Activated T-cell treated with anti-CD3 and anti-CD28 coated beads, Interleukin-2, amount 50 U/mL, for 72 hours (primary cell): Measurements from ENCODE around the gene LRRC49. TPM values are rescaled to one million over a fixed set of nuclear protein-coding genes. Genes with fewer than 3 reads are reported as not detected.
"Not testable (repeated sequence)": the region's sequence is repeated elsewhere in the genome, so short reads cannot be mapped to it uniquely, and the experiment has no call there.

Experiments used
- ATAC-seq, 2 donors: fragments of 150-1000 bp; cut with Tn5 transposase; replicated peaks in 1 of 2; 2 replicates each; pipeline ENCODE4 v1.10.0; 2021; ENCODE audit warnings: moderate library complexity in 2 of 2, mild to moderate bottlenecking in 1 of 2
- DNase-seq, 2 donors: peaks; one replicate each; pipeline ENCODE4 v3.0.0; 2021 to 2022; ENCODE audit warnings: mixed read lengths in 1 of 2
- H3K27ac Mint-ChIP-seq: one replicate; pipeline ENCODE4 v1.8.0; 2022; ENCODE audit warnings: mild to moderate bottlenecking, moderate library complexity, mixed read lengths
- H3K27me3 Mint-ChIP-seq: one replicate; pipeline ENCODE4 v1.8.0; 2022; ENCODE audit warnings: low read depth, mixed read lengths
- H3K36me3 Mint-ChIP-seq, 2 donors: one replicate each; pipeline ENCODE4 v1.8.0; 2022; ENCODE audit warnings: mixed read lengths in 2 of 2, mild to moderate bottlenecking in 1 of 2; ENCODE audit not compliant: insufficient read depth in 2 of 2
- H3K4me1 Mint-ChIP-seq: one replicate; pipeline ENCODE4 v1.8.0; 2022; ENCODE audit warnings: low read depth, mixed read lengths
- H3K4me3 Mint-ChIP-seq, 2 donors: one replicate each; pipeline ENCODE4 v1.8.0; 2022; ENCODE audit warnings: mild to moderate bottlenecking in 2 of 2, mixed read lengths in 2 of 2, moderate library complexity in 2 of 2
- H3K9me3 Mint-ChIP-seq, 2 donors: one replicate each; pipeline ENCODE4 v1.8.0; 2022; ENCODE audit warnings: mixed read lengths in 2 of 2
- total RNA-seq, 2 donors: library from RNA; stranded (reverse); gene quantifications; one replicate each; pipeline ENCODE4 v1.2.3, GENCODE V29; 2022

LRRC49 gene
- total RNA-seq, 2 donors from 2014 or later = 0.41 to 2.2 TPM

DNA sequence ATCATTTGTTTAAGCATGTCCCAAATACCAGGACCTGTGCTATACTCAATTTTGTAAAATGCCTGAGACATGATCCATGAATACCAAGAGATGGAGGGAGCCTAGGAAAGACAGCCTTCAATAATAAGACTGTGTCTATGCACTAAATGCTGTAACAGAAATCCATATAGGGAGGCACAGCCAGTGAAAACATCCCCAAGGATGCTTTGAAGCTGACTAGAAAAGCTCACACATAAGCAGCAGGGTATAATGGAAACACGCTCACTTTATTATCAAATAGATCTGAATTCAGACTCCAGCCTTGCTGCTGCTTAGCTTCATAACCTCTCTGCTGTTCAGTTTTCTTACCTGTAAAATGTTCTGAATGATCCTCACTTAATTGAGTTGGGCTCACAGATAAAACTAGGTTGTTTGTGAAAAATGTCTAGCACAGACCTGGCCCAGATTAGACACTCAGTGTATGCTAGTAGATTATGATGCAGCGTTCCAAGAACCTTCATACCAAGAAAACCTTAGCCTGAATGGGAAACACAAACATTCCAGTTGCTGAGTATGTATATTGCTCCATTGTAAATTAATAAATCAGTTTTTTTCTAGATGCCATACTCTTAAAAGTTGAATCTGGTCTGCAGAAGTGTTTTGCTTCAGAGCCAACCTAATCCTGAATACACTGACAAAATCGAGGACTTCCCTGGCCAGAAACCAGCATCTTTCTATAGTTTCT is 34.9 kb upstream of the LRRC49 start:
- Mint-ChIP-seq H3K36me3 (peaks cover 0 to 1% of the 10 kb centered on the region in 2 donors), H3K27ac (no peak overlapping the region), H3K4me1 (peaks cover 5% of the 10 kb centered on the region), H3K4me3 (no peak overlapping the region), H3K9me3 (no peaks in the 10 kb centered on the region), H3K27me3 (peaks cover 36% of the 10 kb centered on the region)
- ATAC-seq (no peak), DNase-seq (no peak)

DNA sequence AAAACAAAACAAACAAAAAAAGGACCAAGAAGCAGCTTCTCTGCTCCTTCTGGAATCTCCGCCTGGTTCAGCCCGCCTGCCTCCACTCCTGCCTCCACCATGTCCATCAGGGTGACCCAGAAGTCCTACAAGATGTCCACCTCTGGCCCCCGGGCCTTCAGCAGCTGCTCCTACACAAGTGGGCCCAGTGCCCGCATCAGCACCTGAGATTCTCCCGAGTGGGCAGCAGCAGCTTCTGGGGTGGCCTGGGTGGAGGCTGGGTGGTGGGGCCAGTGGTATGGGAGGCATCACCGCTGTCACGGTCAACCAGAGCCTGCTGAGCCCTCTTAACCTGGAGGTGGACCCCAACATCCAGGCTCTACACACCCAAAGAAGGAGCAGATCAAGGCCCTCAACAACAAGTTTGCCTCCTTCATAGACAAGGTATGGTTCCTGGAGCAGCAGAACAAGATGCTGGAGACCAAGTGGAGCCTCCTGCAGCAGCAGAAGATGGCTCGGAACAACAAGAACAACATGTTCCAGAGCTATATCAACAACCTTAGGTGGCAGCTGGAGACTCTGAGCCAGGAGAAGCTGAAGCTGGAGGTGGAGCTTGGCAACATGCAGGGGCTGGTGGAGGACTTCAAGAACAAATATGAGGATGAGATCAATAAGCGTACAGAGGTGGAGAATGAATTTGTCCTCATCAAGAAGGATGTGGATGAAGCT is 33.9 kb upstream of the LRRC49 start:
- DNase-seq, H3K36me3 Mint-ChIP-seq, H3K4me3 Mint-ChIP-seq, ATAC-seq, H3K4me1 Mint-ChIP-seq, H3K27ac Mint-ChIP-seq, H3K9me3 Mint-ChIP-seq: not testable (repeated sequence)
- H3K27me3 Mint-ChIP-seq = peaks cover 31% of the 10 kb centered on the region

DNA sequence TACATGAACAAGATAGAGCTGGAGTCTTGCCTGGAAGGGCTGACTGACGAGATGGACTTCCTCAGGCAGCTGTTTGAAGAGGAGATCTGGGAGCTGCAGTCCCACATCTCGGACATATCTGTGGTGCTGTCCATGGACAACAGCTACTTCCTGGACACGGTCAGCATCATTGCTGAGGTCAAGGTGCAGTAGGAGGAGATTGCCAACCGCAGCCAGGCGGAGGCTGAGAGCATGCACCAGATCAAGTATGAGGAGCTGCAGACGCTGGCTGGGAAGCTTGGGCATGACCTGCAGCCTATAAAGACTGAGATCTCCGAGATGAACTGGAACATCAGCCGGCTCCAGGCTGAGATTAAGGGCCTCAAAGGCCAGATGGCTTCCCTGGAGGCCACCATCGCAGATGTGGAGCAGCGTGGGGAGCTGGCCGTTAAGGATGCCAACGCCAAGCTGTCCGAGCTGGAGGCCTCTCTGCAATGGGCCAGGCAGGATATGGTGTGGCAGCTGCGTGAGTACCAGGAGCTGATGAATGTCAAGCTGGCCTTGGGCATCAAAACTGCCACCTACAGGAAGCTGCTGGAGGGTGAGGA is 33.2 kb upstream of the LRRC49 start:
- DNase-seq (no peak), ATAC-seq (no peak)
- H3K27ac Mint-ChIP-seq = no peak overlapping the region
- H3K36me3 Mint-ChIP-seq = peaks cover 0 to 1% of the 10 kb centered on the region in 2 donors
- peaks cover 27% of the 10 kb centered on the region for H3K27me3 Mint-ChIP-seq
- H3K4me1 Mint-ChIP-seq = peaks cover 3% of the 10 kb centered on the region
- H3K9me3 Mint-ChIP-seq = no peaks in the 10 kb centered on the region
- no peak overlapping the region for H3K4me3 Mint-ChIP-seq

DNA sequence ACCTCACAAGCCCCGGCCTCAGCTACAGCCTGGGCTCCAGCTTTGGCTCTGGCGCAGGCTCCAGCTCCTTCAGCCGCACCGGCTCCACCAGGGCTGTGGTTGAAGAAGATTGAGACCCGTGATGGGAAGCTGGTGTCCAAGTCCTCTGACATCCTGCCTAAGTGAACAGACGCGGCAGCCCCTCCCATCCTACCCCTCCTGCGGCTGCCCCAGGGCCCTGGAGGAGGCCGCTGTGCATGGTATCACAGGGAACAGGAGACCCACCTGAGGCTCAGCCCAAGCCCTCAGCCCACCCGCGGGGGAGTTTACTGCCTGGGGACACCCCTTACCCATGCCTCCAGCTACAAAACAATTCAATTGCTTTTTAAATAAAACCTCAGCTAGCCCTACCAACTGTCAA is 32.6 kb upstream of the LRRC49 start:
- DNase-seq (no peak), ATAC-seq (no peak)
- no peak overlapping the region for H3K4me3 Mint-ChIP-seq
- no peaks in the 10 kb centered on the region for H3K4me1 Mint-ChIP-seq
- H3K36me3 Mint-ChIP-seq = no peaks in the 10 kb centered on the region
- H3K27ac Mint-ChIP-seq = no peak overlapping the region
- peaks cover 21% of the 10 kb centered on the region for H3K27me3 Mint-ChIP-seq
- no peaks in the 10 kb centered on the region for H3K9me3 Mint-ChIP-seq

DNA sequence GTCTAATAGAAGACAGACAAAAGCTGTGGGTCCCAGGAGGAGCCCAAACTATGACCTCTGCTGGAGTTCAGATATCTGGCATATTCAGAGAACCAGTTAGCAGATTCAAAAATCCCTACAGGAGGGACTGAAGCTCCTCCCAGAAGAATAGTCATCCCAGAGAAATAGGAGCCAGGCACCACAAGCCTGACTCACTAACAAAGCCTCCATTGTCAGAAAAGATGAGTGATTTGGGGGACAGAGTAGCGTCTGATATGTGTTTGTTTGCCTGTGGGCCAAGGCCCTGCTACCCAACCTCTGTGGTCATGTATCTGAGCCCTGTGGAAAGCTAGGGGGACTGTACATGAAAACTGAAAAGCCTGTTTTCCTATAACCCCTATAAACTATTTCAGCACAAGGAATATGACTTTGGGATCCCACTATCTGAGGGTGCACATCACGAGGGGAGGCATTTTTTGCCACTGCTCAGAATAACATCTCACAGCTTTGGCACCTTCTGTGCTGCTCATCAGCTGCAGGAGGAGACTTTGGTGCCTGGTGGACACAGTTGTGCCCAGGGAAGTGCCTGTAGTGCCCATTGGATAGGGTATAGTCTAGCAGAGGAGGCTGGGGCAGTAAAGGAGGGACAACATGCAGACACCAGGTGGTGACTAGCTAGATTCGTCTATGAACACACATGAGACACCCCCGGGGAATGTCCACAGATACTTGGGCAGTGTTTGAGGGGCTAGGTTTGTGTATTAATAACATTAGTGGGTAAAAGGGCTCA is 29.0 kb upstream of the LRRC49 start:
- Mint-ChIP-seq H3K27ac (no peak overlapping the region), H3K36me3 (no peaks in the 10 kb centered on the region), H3K4me3 (no peak overlapping the region), H3K4me1 (no peaks in the 10 kb centered on the region), H3K9me3 (no peaks in the 10 kb centered on the region), H3K27me3 (no peaks in the 10 kb centered on the region)
- ATAC-seq = no peak
- no peak for DNase-seq

DNA sequence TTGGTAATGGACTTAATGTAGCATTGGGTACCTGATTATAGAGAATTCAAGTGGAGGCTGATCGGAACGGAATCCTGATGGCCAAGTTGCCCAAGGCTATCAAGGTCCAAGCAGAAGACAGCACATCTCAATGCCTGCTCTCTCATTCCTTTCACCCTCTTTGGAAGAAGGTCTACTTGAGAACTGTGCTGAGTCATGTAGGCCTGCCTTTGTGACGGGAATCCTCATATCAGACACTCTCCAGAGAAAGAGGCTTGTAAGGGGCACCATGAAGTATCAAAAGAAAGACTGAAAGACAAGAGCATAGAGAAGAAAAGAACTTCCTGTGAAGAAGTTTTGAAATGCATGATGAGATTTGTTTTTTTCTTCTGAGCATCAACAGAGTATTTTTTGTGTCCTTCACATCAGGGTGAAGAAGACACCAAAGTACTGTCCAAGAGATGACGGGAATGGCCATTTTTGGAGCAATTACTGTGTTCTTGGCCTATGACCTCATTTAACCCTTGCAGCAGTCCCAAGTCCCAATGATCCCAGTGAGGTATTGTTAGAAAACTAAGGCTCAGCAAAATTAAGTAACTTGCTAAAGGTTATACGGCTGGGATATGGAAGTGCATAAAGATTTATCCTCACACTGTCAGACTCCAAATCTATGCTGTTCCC is 25.5 kb upstream of the LRRC49 start:
- H3K4me1 Mint-ChIP-seq = no peaks in the 10 kb centered on the region
- H3K36me3 Mint-ChIP-seq = no peaks in the 10 kb centered on the region
- no peak overlapping the region for H3K27ac Mint-ChIP-seq
- DNase-seq (no peak), ATAC-seq (no peak)
- no peaks in the 10 kb centered on the region for H3K27me3 Mint-ChIP-seq
- H3K9me3 Mint-ChIP-seq = no peaks in the 10 kb centered on the region
- H3K4me3 Mint-ChIP-seq = no peak overlapping the region

DNA sequence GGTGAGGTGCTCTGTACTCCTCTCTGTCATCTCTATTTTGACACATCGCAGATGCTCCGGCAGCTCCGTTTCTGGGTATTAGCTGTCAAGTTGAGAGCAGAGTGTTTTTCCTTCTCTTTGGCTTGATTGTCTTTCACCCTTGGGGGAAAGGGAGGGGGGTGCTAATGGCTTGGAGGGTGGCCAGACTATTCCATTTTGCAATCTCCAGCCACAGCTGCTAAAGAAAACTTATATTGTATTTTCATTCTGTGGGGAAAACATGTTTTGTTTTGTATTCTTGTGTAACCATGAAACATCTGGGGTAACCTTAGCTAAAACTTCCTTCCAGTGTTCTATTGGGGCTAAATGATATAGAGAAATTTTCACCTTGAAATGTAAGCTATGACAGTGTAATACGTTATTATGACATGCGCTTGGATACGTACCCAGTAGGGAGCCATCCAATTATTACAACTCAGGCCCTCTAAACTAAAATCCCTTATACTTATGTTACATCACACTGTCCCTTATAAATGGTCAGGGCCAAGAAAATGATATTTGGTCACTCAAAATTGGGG is 24.6 kb upstream of the LRRC49 start:
- H3K4me1 Mint-ChIP-seq = no peaks in the 10 kb centered on the region
- ATAC-seq = no peak
- DNase-seq = no peak
- H3K27ac Mint-ChIP-seq = no peak overlapping the region
- H3K27me3 Mint-ChIP-seq = no peaks in the 10 kb centered on the region
- H3K4me3 Mint-ChIP-seq = no peak overlapping the region
- H3K36me3 Mint-ChIP-seq = no peaks in the 10 kb centered on the region
- H3K9me3 Mint-ChIP-seq = peaks cover 0 to 2% of the 10 kb centered on the region in 2 donors

DNA sequence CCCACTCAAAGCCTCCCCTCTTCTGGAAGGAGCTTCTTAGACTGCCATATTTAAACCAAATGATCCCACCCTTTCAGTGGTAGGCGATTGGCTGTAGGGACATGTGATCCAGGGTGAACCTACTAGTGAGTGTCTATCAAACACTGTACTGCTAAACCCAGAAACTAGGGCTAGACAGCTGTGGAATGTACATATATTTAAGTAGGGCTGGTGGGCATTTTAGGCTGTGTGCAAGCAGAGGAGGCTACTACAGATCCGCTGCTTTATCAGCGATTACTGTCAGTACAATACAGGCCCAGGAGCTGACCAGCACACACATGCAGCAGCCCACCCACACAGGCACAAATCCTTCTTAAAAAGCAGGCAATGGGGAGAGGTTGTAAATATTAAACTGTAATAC is 23.3 kb upstream of the LRRC49 start:
- Mint-ChIP-seq H3K4me3 (no peak overlapping the region), H3K9me3 (peaks cover 0 to 2% of the 10 kb centered on the region in 2 donors), H3K4me1 (no peaks in the 10 kb centered on the region), H3K36me3 (no peaks in the 10 kb centered on the region), H3K27me3 (peaks cover 12% of the 10 kb centered on the region), H3K27ac (no peak overlapping the region)
- DNase-seq (no peak), ATAC-seq (no peak)

DNA sequence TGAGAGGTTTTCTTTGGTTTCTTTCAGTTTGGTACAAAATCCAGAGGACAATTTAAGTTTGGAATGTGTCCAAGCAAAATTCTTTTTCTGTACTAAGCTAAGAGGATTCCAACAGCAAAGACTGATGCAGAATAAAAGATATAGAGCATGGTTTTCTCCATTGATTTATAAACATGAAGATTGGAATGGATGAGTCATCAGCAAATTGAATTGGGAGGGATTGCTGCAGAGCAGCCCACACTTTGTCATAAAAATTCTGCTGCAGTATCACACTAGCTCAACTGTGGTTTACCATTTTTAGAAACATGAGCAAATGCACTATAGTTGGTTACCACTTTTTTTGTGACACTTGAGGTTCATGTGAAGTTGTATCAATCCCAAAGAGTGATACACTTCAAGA is 22.6 kb upstream of the LRRC49 start:
- Mint-ChIP-seq H3K4me3 (no peak overlapping the region), H3K27me3 (peaks cover 19% of the 10 kb centered on the region)
- ATAC-seq = peak; percentile 31 to 69

DNA sequence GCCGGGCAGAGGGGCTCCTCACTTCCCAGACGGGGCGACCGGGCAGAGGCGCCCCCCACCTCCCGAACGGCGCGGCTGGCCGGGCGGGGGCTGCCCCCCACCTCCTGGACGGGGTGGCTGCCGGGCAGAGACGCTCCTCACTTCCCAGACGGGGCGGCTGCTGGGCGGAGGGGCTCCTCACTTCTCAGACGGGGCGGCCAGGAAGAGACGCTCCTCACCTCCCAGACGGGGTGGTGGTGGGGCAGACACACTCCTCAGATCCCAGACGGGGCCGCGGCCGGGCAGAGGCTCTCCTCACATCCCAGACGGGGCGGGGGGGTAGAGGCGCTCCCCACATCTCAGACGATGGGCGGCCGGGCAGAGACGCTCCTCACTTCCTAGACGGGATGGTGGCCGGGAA is 21.1 kb upstream of the LRRC49 start:
- not testable (repeated sequence) for DNase-seq, H3K4me1 Mint-ChIP-seq, H3K4me3 Mint-ChIP-seq, ATAC-seq, H3K9me3 Mint-ChIP-seq, H3K27ac Mint-ChIP-seq, H3K36me3 Mint-ChIP-seq
- peaks cover 31% of the 10 kb centered on the region for H3K27me3 Mint-ChIP-seq

More for the DNA sequence above, 22.6 kb upstream of the LRRC49 start:
- DNase-seq = no peak
- no peak overlapping the region for H3K27ac Mint-ChIP-seq
- H3K36me3 Mint-ChIP-seq = no peaks in the 10 kb centered on the region
- peaks cover 0 to 2% of the 10 kb centered on the region in 2 donors for H3K9me3 Mint-ChIP-seq
- H3K4me1 Mint-ChIP-seq = no peaks in the 10 kb centered on the region

DNA sequence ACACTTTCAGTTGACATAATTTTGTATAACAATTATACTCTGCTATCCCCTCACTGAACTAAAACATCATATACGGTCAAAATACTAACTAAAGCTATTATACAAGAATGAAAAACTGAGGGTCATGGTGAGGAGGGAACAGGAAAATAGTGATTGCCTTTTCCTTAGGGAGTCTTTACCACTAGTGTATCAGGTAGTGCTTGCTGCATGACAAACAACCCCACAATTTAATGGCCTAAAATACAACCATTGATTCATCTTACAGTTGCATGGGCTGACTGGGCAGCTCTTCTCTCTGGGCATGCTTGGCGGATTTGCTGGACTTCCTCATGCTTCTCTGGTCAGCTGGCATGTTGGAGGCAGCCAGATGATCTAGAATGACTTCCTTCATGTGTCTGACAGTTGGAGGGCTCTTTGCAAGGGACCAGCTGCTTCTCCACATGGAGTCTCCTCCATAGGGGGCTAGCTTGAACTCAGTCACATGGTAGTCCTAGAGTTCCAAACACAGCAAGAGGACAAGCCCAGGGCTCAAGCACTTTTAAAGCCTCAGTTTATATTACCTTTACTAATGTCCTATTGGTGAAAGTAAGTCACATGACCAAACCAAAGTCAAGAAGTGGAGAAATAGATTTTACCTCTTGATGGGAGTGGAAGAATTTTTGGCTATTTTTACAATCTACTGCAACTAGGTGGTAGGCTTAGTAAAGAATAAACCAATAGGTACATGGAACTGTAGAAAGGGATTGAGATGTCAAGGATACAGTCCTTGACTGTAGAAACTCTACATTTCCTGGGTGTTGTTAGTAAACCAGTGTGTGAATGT is 19.2 kb upstream of the LRRC49 start:
- H3K27ac Mint-ChIP-seq = no peak overlapping the region
- H3K27me3 Mint-ChIP-seq = peaks cover 33% of the 10 kb centered on the region
- H3K9me3 Mint-ChIP-seq = peaks cover 0 to 2% of the 10 kb centered on the region in 2 donors
- DNase-seq = no peak
- H3K4me1 Mint-ChIP-seq = no peaks in the 10 kb centered on the region
- H3K36me3 Mint-ChIP-seq = no peaks in the 10 kb centered on the region
- no peak overlapping the region for H3K4me3 Mint-ChIP-seq
- ATAC-seq = no peak
